GM23338 (cell line): ENCODE data around the gene MAP3K9. TPM values are rescaled to one million over a fixed set of nuclear protein-coding genes. Genes with fewer than 3 reads are reported as not detected.

Source experiments
- ATAC-seq: fragments of 200-7000 bp; cut with Tn5 transposase; 3 replicates; pipeline ENCODE4 v1.9.1; 2020
- DNase-seq: peaks from one replicate; pipeline ENCODE4 v3.0.0-alpha.2; 2015; ENCODE audit warnings: low spot score
- H2AFZ ChIP-seq: fragments of 200-600 bp; sonication (generic); 2 replicates; pipeline ENCODE4 v1.8.0; 2016; ENCODE audit warnings: antibody characterized with exemption, mild to moderate bottlenecking, moderate library complexity
- H3F3A ChIP-seq: fragments of 200-600 bp; sonication (generic); replicated peaks from 2 replicates; pipeline ENCODE4 v1.8.0; 2017; ENCODE audit warnings: antibody characterized with exemption, mixed run types, low read depth
- H3K27ac ChIP-seq: fragments of 200-600 bp; sonication (generic); 2 replicates; pipeline ENCODE4 v1.6.1; 2016; ENCODE audit warnings: low read depth
- H3K27me3 ChIP-seq: fragments of 200-600 bp; sonication (generic); 2 replicates; pipeline ENCODE4 v1.8.0; 2016; ENCODE audit warnings: mild to moderate bottlenecking, mixed run types, moderate library complexity; ENCODE audit not compliant: insufficient read depth
- H3K36me3 ChIP-seq: fragments of 200-600 bp; sonication (generic); 2 replicates; pipeline ENCODE4 v1.8.0; 2016; ENCODE audit warnings: mild to moderate bottlenecking; ENCODE audit not compliant: insufficient read depth
- H3K4me1 ChIP-seq: fragments of 200-600 bp; sonication (generic); 2 replicates; pipeline ENCODE4 v1.8.0; 2016; ENCODE audit warnings: mild to moderate bottlenecking, moderate library complexity; ENCODE audit not compliant: insufficient read depth
- H3K4me2 ChIP-seq: fragments of 200-600 bp; sonication (generic); 2 replicates; pipeline ENCODE4 v1.7.1; 2017; ENCODE audit warnings: mixed run types
- H3K4me3 ChIP-seq: fragments of 200-600 bp; sonication (generic); 2 replicates; pipeline ENCODE4 v1.6.1; 2016; ENCODE audit warnings: mixed run types
- H3K79me2 ChIP-seq: fragments of 200-600 bp; sonication (generic); replicated peaks from 2 replicates; pipeline ENCODE4 v1.8.0; 2017; ENCODE audit warnings: mild to moderate bottlenecking; ENCODE audit not compliant: insufficient read depth
- H3K9me2 ChIP-seq: fragments of 200-600 bp; sonication (generic); 2 replicates; pipeline ENCODE4 v1.8.0; 2017; ENCODE audit not compliant: insufficient read depth
- H4K20me1 ChIP-seq: fragments of 200-600 bp; sonication (generic); replicated peaks from 2 replicates; pipeline ENCODE4 v1.8.0; 2017; ENCODE audit warnings: mild to moderate bottlenecking; ENCODE audit not compliant: insufficient read depth
- H3K27ac Mint-ChIP-seq: 2 replicates; pipeline ENCODE4 v1.8.0; 2020; ENCODE audit warnings: inconsistent platforms, mild to moderate bottlenecking, moderate library complexity, mixed read lengths
- H3K27me3 Mint-ChIP-seq: 3 replicates; pipeline ENCODE4 v1.8.0; 2022; ENCODE audit warnings: low read depth, mild to moderate bottlenecking, moderate library complexity, mixed read lengths, inconsistent platforms; ENCODE audit not compliant: insufficient read depth, poor library complexity
- H3K36me3 Mint-ChIP-seq: 3 replicates; pipeline ENCODE4 v1.8.0; 2021; ENCODE audit warnings: low read depth, mild to moderate bottlenecking, inconsistent platforms, moderate library complexity, mixed read lengths
- H3K4me1 Mint-ChIP-seq: 3 replicates; pipeline ENCODE4 v1.8.0; 2020; ENCODE audit warnings: mild to moderate bottlenecking, inconsistent platforms, mixed read lengths
- H3K4me3 Mint-ChIP-seq: 3 replicates; pipeline ENCODE4 v1.8.0; 2021; ENCODE audit warnings: moderate library complexity, mild to moderate bottlenecking, inconsistent platforms, mixed read lengths
- H3K9me3 Mint-ChIP-seq: 3 replicates; pipeline ENCODE4 v1.8.0; 2020; ENCODE audit warnings: moderate library complexity, mild to moderate bottlenecking, inconsistent platforms, mixed read lengths
- CTCF ChIP-seq, 2 experiments: fragments of 200-600 bp in 1 of 2; sonication (generic) in 1 of 2; conservative IDR thresholded peaks; 2 replicates each; pipeline versions ENCODE4 v1.5.1 to v1.6.1; 2016 to 2017; ENCODE audit warnings: antibody characterized with exemption in 2 of 2, low read depth in 2 of 2, mild to moderate bottlenecking in 2 of 2, moderate library complexity in 1 of 2
- JUNB ChIP-seq: IDR thresholded peaks from one replicate; pipeline ENCODE4 v1.6.1; 2016; ENCODE audit warnings: antibody characterized with exemption; ENCODE audit not compliant: unreplicated experiment
- POLR2AphosphoS5 ChIP-seq: IDR thresholded peaks from 2 replicates; pipeline ENCODE4 v1.6.1; 2016; ENCODE audit warnings: antibody characterized with exemption, low read depth
- STAT1 ChIP-seq: IDR thresholded peaks from one replicate; pipeline ENCODE4 v1.6.1; 2016; ENCODE audit warnings: antibody characterized with exemption; ENCODE audit not compliant: unreplicated experiment
- ZNF331 ChIP-seq: fragments of 250-450 bp; sonication (Bioruptor Pico); IDR thresholded peaks from 2 replicates; pipeline ENCODE4 v1.5.0; 2020; ENCODE audit warnings: low read depth, mild to moderate bottlenecking, moderate library complexity
- ZNF462 ChIP-seq: fragments of 250-450 bp; sonication (Bioruptor Pico); IDR thresholded peaks from 2 replicates; pipeline ENCODE4 v1.5.0; 2020; ENCODE audit warnings: mild to moderate bottlenecking, moderate library complexity
- polyA plus RNA-seq: library from polyadenylated mRNA; unstranded; fragments of >200 nt; fragmentation: Nextera tagmentation; extraction: Ambion mirVana; gene quantifications from 2 replicates; pipeline ENCODE4 v1.2.1, GENCODE V29; 2016
- total RNA-seq: library from RNA; depleted of rRNA; stranded (reverse); fragments of >200 nt; shearing (Covaris generic); gene quantifications from 2 replicates; pipeline ENCODE4 v1.2.3, GENCODE V29; 2014

Gene MAP3K9
- total and polyA plus RNA-seq, 2 experiments from 2014 or later: 5.3 to 30.8 TPM

- TF ChIP-seq ZNF462: no peak
- no peak for TF ChIP-seq CTCF (conservative IDR thresholded peaks at IDR 0.05; ENCODE audit: low read depth in 2 of 2)
These were observed 5.2 kb upstream of the MAP3K9 start (continued) for GRCh38 chr14:70814466-70814865.

GRCh38 chr14:70812124-70812818 is 3.0 kb upstream of the MAP3K9 start:
- peaks cover 36% of the 10 kb centered on the region for H3K79me2 ChIP-seq
- peak overlapping the region; percentile 81 for H3K4me3 ChIP-seq
- H3K36me3 ChIP-seq: no peaks in the 10 kb centered on the region

More at GRCh38 chr14:70812124-70812818, 3.0 kb upstream of the MAP3K9 start:
- Mint-ChIP-seq H3K4me3 (no peak overlapping the region), H3K27ac (no peak overlapping the region), H3K36me3 (peaks cover 4% of the 10 kb centered on the region; the same call in 1 of the 3 replicates), H3K4me1 (peaks cover 12% of the 10 kb centered on the region), H3K27me3 (peaks cover 3% of the 10 kb centered on the region), H3K9me3 (no peaks in the 10 kb centered on the region)
- TF ChIP-seq POLR2AphosphoS5 (no peak), ZNF331 (CRISPR knock-in tag) (no peak), STAT1 (no peak), JUNB (no peak), CTCF (conservative IDR thresholded peaks at IDR 0.05; ENCODE audit: low read depth in 2 of 2) (no peak)
- no peaks in the 10 kb centered on the region for H3K27me3 ChIP-seq
- ATAC-seq (no peak), DNase-seq (no peak)
- no peak overlapping the region for H3K27ac ChIP-seq
- no peak overlapping the region for H2AFZ ChIP-seq
- peaks cover 8% of the 10 kb centered on the region; the same call in 1 of the 2 replicates for H4K20me1 ChIP-seq
- H3K9me2 ChIP-seq: no peaks in the 10 kb centered on the region
- H3F3A ChIP-seq: no peaks in the 10 kb centered on the region
- peaks cover 33% of the 10 kb centered on the region for H3K4me1 ChIP-seq
- peak overlapping the region; percentile 89 for H3K4me2 ChIP-seq
